Natural killer cell (primary cell): Measurements from ENCODE around the gene TRIM47. TPM values are rescaled to one million over a fixed set of nuclear protein-coding genes. Genes with fewer than 3 reads are reported as not detected.

Experiments used
- ATAC-seq, 3 donors: fragments of 150-1000 bp in 2 of 3; fragments of 200-7000 bp in 1 of 3; cut with Tn5 transposase; 1 replicate in 1 of 3; 2 replicates in 2 of 3; pipeline ENCODE4 v1.10.0; 2021; ENCODE audit warnings: mild to moderate bottlenecking in 2 of 3, moderate library complexity in 2 of 3
- DNase-seq, 2 donors: peaks; one replicate each; pipeline versions ENCODE4 v3.0.0 to v3.0.0-alpha.2; 2013 to 2021; ENCODE audit warnings: mixed read lengths in 1 of 2
- H3K27ac ChIP-seq: one replicate; pipeline ENCODE4 v1.5.1; 2013; ENCODE audit warnings: mild to moderate bottlenecking, low read length
- H3K27me3 ChIP-seq: one replicate; pipeline ENCODE4 v1.6.1; 2013; ENCODE audit warnings: low read length; ENCODE audit not compliant: control insufficient read depth, insufficient read depth
- H3K36me3 ChIP-seq: one replicate; pipeline ENCODE4 v1.6.1; 2013; ENCODE audit warnings: low read length; ENCODE audit not compliant: control insufficient read depth, insufficient read depth
- H3K4me1 ChIP-seq: one replicate; pipeline ENCODE4 v1.6.1; 2013; ENCODE audit warnings: low read length; ENCODE audit not compliant: control insufficient read depth, insufficient read depth
- H3K4me3 ChIP-seq: one replicate; pipeline ENCODE4 v1.5.1; 2013; ENCODE audit warnings: low read length
- H3K9me3 ChIP-seq: one replicate; pipeline ENCODE4 v1.6.1; 2013; ENCODE audit warnings: low read length; ENCODE audit not compliant: control insufficient read depth, insufficient read depth
- H3K27ac Mint-ChIP-seq, 2 donors: one replicate each; pipeline ENCODE4 v1.8.0; 2022; ENCODE audit warnings: mild to moderate bottlenecking in 2 of 2, mixed read lengths in 2 of 2, moderate library complexity in 1 of 2
- H3K27me3 Mint-ChIP-seq, 2 donors: one replicate each; pipeline ENCODE4 v1.8.0; 2022; ENCODE audit warnings: low read depth in 2 of 2, mixed read lengths in 2 of 2
- H3K36me3 Mint-ChIP-seq: one replicate; pipeline ENCODE4 v1.8.0; 2022; ENCODE audit warnings: mixed read lengths
- H3K4me1 Mint-ChIP-seq, 2 donors: one replicate each; pipeline ENCODE4 v1.8.0; 2022; ENCODE audit warnings: mixed read lengths in 2 of 2
- H3K4me3 Mint-ChIP-seq: one replicate; pipeline ENCODE4 v1.8.0; 2022; ENCODE audit warnings: mild to moderate bottlenecking, moderate library complexity, mixed read lengths
- H3K9me3 Mint-ChIP-seq, 2 donors: one replicate each; pipeline ENCODE4 v1.8.0; 2022; ENCODE audit warnings: mixed read lengths in 2 of 2
- WGBS: methylation state at CpG from one replicate; pipeline ENCODE4 v1.1.7; 2013; ENCODE audit warnings: missing lambda C conversion rate; ENCODE audit not compliant: insufficient coverage; 5-methylcytosine and 5-hydroxymethylcytosine counted together
- intact Hi-C: fragments of 100-400 bp; cut with micrococcal nuclease; formaldehyde crosslinking; loops from one replicate; pipeline ENCODE4 v1.14.2; 2022
- total RNA-seq, 4 donors: library from RNA; stranded (reverse); fragments of 120-200 nt in 1 of 4; gene quantifications; one replicate each; pipeline versions ENCODE4 v1.2.3 to v1.2.4, GENCODE V29; 2013 to 2022
- TF ChIP-seq, protein P1 (sequence below): fragments of 200-600 bp; IDR thresholded peaks from one replicate; pipeline ENCODE4 v1.8.0; 2022; ENCODE audit warnings: antibody characterized with exemption

The TRIM47 gene
- total RNA-seq, 3 donors from 2014 or later (not counting 1 experiment from before 2014, with no cell fraction given), result 1.2 to 2.5 (median 2.0) TPM

DNA sequence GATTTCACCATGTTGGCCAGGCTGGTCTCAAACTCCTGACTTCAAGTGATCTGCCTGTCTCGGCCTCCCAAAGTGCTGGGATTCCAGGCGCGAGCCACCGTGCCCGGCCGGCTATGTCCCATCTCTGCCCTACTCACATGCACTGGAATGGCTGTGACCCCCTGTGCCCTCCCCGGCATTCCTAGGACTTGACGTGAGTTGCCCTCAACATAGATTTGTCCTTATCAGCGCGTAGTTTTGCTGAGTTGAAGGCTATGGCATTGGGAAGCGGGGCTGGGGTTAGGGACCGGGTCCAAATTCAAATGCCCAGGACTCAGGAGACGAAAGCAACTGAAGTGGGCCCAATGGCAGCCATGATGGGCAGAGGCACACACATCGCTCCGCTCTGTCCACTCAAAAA lies 40.0 kb downstream of the TRIM47 start:
- Histone ChIP-seq H3K4me3 (no peak overlapping the region), H3K27ac (no peak overlapping the region), H3K4me1 (peaks cover 38% of the 10 kb centered on the region), H3K36me3 (peaks cover 72% of the 10 kb centered on the region), H3K27me3 (no peaks in the 10 kb centered on the region), H3K9me3 (no peaks in the 10 kb centered on the region)
- no peaks in the 10 kb centered on the region for H3K9me3 Mint-ChIP-seq
- no peak overlapping the region for H3K4me3 Mint-ChIP-seq
- H3K4me1 Mint-ChIP-seq, result peaks cover 7 to 16% of the 10 kb centered on the region in 2 donors
- peak overlapping the region; percentile 20 to 53 for H3K27ac Mint-ChIP-seq
- DNase-seq, result no peak
- intact Hi-C loops, result no loop called here
- TF ChIP-seq, protein P1, sequence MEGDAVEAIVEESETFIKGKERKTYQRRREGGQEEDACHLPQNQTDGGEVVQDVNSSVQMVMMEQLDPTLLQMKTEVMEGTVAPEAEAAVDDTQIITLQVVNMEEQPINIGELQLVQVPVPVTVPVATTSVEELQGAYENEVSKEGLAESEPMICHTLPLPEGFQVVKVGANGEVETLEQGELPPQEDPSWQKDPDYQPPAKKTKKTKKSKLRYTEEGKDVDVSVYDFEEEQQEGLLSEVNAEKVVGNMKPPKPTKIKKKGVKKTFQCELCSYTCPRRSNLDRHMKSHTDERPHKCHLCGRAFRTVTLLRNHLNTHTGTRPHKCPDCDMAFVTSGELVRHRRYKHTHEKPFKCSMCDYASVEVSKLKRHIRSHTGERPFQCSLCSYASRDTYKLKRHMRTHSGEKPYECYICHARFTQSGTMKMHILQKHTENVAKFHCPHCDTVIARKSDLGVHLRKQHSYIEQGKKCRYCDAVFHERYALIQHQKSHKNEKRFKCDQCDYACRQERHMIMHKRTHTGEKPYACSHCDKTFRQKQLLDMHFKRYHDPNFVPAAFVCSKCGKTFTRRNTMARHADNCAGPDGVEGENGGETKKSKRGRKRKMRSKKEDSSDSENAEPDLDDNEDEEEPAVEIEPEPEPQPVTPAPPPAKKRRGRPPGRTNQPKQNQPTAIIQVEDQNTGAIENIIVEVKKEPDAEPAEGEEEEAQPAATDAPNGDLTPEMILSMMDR, result no peak
- 98% methylated on average over 15 of the region's 15 CpGs for WGBS
- no peaks in the 10 kb centered on the region for H3K27me3 Mint-ChIP-seq
- no peak for ATAC-seq
- H3K36me3 Mint-ChIP-seq, result no peaks in the 10 kb centered on the region

DNA sequence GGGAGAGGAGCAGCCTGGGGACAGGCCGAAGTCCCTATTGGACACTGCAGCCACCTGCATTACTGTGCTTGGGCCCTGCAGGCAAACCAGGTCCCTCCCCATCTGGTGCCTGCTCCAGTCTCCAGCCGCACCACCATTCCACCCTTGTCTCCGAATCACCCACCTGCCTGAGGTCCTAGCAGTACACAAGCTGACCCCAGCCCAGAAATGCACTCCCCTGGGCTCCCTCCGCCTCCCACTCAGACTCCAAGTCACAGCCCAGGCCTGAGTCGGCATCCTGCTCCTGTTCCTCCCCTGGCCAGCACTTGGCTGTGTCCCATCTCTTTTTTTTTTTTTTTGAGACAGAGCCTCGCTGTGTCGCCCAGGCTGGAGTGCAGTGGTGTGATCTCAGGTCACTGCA lies 40.5 kb downstream of the TRIM47 start:
- peak overlapping the region; percentile 20 to 53 for H3K27ac Mint-ChIP-seq
- Histone ChIP-seq H3K9me3 (no peaks in the 10 kb centered on the region), H3K27me3 (no peaks in the 10 kb centered on the region), H3K36me3 (peaks cover 76% of the 10 kb centered on the region), H3K4me3 (no peak overlapping the region), H3K4me1 (peaks cover 38% of the 10 kb centered on the region), H3K27ac (no peak overlapping the region)
- 97% methylated on average over 7 of the region's 7 CpGs for WGBS
- intact Hi-C loops, result no loop called here
- H3K9me3 Mint-ChIP-seq, result no peaks in the 10 kb centered on the region
- TF ChIP-seq, protein P1, result no peak
- H3K36me3 Mint-ChIP-seq, result no peaks in the 10 kb centered on the region
- no peak for ATAC-seq
- peak overlapping the region; percentile 31 for H3K4me3 Mint-ChIP-seq
- peaks cover 12 to 21% of the 10 kb centered on the region in 2 donors for H3K4me1 Mint-ChIP-seq
- no peak for DNase-seq
- no peaks in the 10 kb centered on the region for H3K27me3 Mint-ChIP-seq

DNA sequence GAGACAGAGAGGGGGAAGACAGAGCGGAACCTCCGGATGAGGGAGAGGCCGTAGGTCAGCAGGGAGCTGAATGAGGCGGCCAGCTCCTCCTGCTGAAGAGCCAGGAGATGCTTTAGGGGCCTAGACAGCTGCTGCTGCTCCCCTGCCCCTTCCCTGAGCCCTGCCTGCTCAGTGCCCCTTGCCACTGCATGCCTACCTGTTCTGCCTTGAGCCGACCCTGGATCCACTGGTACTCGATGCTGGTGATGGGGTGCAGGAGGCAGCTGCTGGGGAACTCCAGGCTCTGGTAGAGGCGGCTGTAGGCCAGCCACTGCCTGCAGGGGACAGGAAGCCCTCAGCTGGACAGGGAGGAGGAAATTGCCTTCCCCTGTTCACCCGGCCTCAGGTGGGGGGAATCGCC lies 41.8 kb downstream of the TRIM47 start:
- no peaks in the 10 kb centered on the region for H3K36me3 Mint-ChIP-seq
- H3K27me3 Mint-ChIP-seq, result no peaks in the 10 kb centered on the region
- peaks cover 72% of the 10 kb centered on the region for H3K36me3 ChIP-seq
- intact Hi-C loops, result no loop called here
- no peak overlapping the region for H3K4me3 ChIP-seq
- TF ChIP-seq, protein P1, result no peak
- H3K4me1 ChIP-seq, result peaks cover 40% of the 10 kb centered on the region
- H3K27ac Mint-ChIP-seq, result no peak overlapping the region
- H3K9me3 ChIP-seq, result no peaks in the 10 kb centered on the region
- H3K27me3 ChIP-seq, result no peaks in the 10 kb centered on the region
- 90% methylated on average over 9 of the region's 9 CpGs for WGBS
- no peaks in the 10 kb centered on the region for H3K9me3 Mint-ChIP-seq
- no peak overlapping the region for H3K4me3 Mint-ChIP-seq
- H3K4me1 Mint-ChIP-seq, result peaks cover 23 to 32% of the 10 kb centered on the region in 2 donors
- no peak for DNase-seq
- H3K27ac ChIP-seq, result no peak overlapping the region
- no peak for ATAC-seq

DNA sequence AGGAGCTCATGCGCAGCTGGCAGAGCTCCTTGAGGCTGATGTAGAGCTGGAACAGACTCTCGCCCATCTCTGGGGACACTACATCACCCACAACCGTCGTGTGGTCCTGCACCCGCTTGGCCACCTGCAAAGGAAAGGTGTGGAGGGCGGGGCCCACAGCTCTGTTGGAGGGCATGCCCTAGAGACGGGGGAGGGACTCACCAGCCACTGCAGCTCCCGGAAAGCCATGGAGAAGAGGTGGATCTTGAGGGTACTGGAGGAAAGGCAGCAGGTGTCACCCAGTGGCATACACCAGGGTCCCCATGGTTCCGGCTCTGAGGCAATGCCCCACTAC lies 42.8 kb downstream of the TRIM47 start:
- no peaks in the 10 kb centered on the region for H3K36me3 Mint-ChIP-seq
- peaks cover 23 to 34% of the 10 kb centered on the region in 2 donors for H3K4me1 Mint-ChIP-seq
- Histone ChIP-seq H3K27ac (no peak overlapping the region), H3K4me1 (peaks cover 41% of the 10 kb centered on the region), H3K4me3 (no peak overlapping the region), H3K9me3 (no peaks in the 10 kb centered on the region), H3K36me3 (peaks cover 75% of the 10 kb centered on the region), H3K27me3 (no peaks in the 10 kb centered on the region)
- no peak for DNase-seq
- peak overlapping the region in 1 of 2 donors; percentile 99 for H3K27ac Mint-ChIP-seq
- WGBS, result 92% methylated on average over 9 of the region's 9 CpGs
- H3K27me3 Mint-ChIP-seq, result no peaks in the 10 kb centered on the region
- intact Hi-C loops, result no loop called here
- TF ChIP-seq, protein P1, result no peak
- no peak for ATAC-seq
- no peaks in the 10 kb centered on the region for H3K9me3 Mint-ChIP-seq
- no peak overlapping the region for H3K4me3 Mint-ChIP-seq
